ENCODE results near the gene ACOX1. TPM values are rescaled to one million over a fixed set of nuclear protein-coding genes. Genes with fewer than 3 reads are reported as not detected.

ACOX1 gene
- total RNA-seq, 1 donor from 2014 or later, result 23.3 TPM

- ChIA-PET POLR2A (no interaction called here), CTCF (no interaction called here)
- no peak overlapping the region for H3K4me3 Mint-ChIP-seq
- intact Hi-C loops (cut with micrococcal nuclease), result no loop called here
- no peaks in the 10 kb centered on the region for H3K27me3 Mint-ChIP-seq
- H3K36me3 Mint-ChIP-seq (ENCODE audit: low read depth), result peaks cover 4% of the 10 kb centered on the region
- TF ChIP-seq CTCF (IDR thresholded peaks at IDR 0.05), result no peak
- H3K9me3 Mint-ChIP-seq, result no peaks in the 10 kb centered on the region
- ATAC-seq (ENCODE audit: low read depth) (no peak), DNase-seq (no peak)
- no peak overlapping the region for H3K27ac Mint-ChIP-seq
- no peaks in the 10 kb centered on the region for H3K4me1 Mint-ChIP-seq
These were observed 56.6 kb downstream of the ACOX1 start for GRCh38 chr17:75922173-75922961.

GRCh38 chr17:75921596-75921995 lies 57.4 kb downstream of the ACOX1 start:
- CTCF ChIA-PET, result no interaction called here
- no peaks in the 10 kb centered on the region for H3K4me1 Mint-ChIP-seq
- no peak for TF ChIP-seq CTCF (IDR thresholded peaks at IDR 0.05)
- intact Hi-C loops (cut with micrococcal nuclease), result no loop called here
- no peak for DNase-seq
- no peak for ATAC-seq (ENCODE audit: low read depth)
- H3K9me3 Mint-ChIP-seq, result no peaks in the 10 kb centered on the region
- no peaks in the 10 kb centered on the region for H3K27me3 Mint-ChIP-seq
- no peak overlapping the region for H3K27ac Mint-ChIP-seq
- peaks cover 7% of the 10 kb centered on the region for H3K36me3 Mint-ChIP-seq (ENCODE audit: low read depth)
- no peak overlapping the region for H3K4me3 Mint-ChIP-seq
- POLR2A ChIA-PET, result no interaction called here

GRCh38 chr17:75920045-75920560 lies 58.9 kb downstream of the ACOX1 start:
- DNase-seq (no peak), ATAC-seq (ENCODE audit: low read depth) (no peak)
- intact Hi-C loops (cut with micrococcal nuclease), result no loop called here
- POLR2A ChIA-PET, result interaction anchor here (1.3 kb wide), 1 partner anchor 21 kb away, joined by 3 read pairs; the partner anchor contains the start of gene FBF1
- Mint-ChIP-seq H3K4me1 (no peaks in the 10 kb centered on the region), H3K27ac (no peak overlapping the region), H3K9me3 (no peaks in the 10 kb centered on the region), H3K4me3 (no peak overlapping the region), H3K27me3 (no peaks in the 10 kb centered on the region), H3K36me3 (ENCODE audit: low read depth) (peaks cover 5% of the 10 kb centered on the region)
- no peak for TF ChIP-seq CTCF (IDR thresholded peaks at IDR 0.05)
- CTCF ChIA-PET, result no interaction called here

- Mint-ChIP-seq H3K27me3 (no peaks in the 10 kb centered on the region), H3K4me3 (no peak overlapping the region), H3K27ac (no peak overlapping the region), H3K36me3 (ENCODE audit: low read depth) (peaks cover 6% of the 10 kb centered on the region), H3K9me3 (no peaks in the 10 kb centered on the region), H3K4me1 (no peaks in the 10 kb centered on the region)
- ATAC-seq (ENCODE audit: low read depth), result no peak
- ChIA-PET POLR2A (interaction anchor here (0.7 to 1.3 kb wide), 2 partner anchors 21 to 51 kb away, joined by 3 read pairs; partner anchors contain the start of gene FBF1), CTCF (no interaction called here)
- no peak for TF ChIP-seq CTCF (IDR thresholded peaks at IDR 0.05)
- DNase-seq, result no peak
- intact Hi-C loops (cut with micrococcal nuclease), result no loop called here
These were observed 59.4 kb downstream of the ACOX1 start for GRCh38 chr17:75919611-75920010.

- H3K9me3 Mint-ChIP-seq, result no peaks in the 10 kb centered on the region
- no peak for DNase-seq
- ChIA-PET CTCF (no interaction called here), POLR2A (interaction anchor here (0.6 kb wide), 1 partner anchor 61 kb away, joined by 3 read pairs; the partner anchor contains the start of genes ACOX1 and TEN1)
- H3K4me3 Mint-ChIP-seq, result no peak overlapping the region
- H3K36me3 Mint-ChIP-seq (ENCODE audit: low read depth), result peaks cover 12% of the 10 kb centered on the region
- intact Hi-C loops (cut with micrococcal nuclease), result no loop called here
- ATAC-seq (ENCODE audit: low read depth), result no peak
- H3K4me1 Mint-ChIP-seq, result no peaks in the 10 kb centered on the region
- no peak for TF ChIP-seq CTCF (IDR thresholded peaks at IDR 0.05)
- H3K27ac Mint-ChIP-seq, result no peak overlapping the region
- H3K27me3 Mint-ChIP-seq, result no peaks in the 10 kb centered on the region
These were observed 61.0 kb downstream of the ACOX1 start for GRCh38 chr17:75917917-75918445.

Measured in activated B cell treated with CpG ODN at 0.5 μM for 24 hours (primary cell).